ENCODE results near the gene TRIM25.
A peak's percentile ranks its signal among the peaks of the same experiment; 100 is the strongest.

Gene TRIM25

GRCh38 chr17:56912105-56912999 lies 1.5 kb downstream of the TRIM25 start:
- ATAC-seq: no peak
- Mint-ChIP-seq H3K36me3 (peaks cover 5% of the 10 kb centered on the region), H3K9me3 (no peaks in the 10 kb centered on the region), H3K27me3 (no peaks in the 10 kb centered on the region), H3K4me1 (peaks cover 81% of the 10 kb centered on the region), H3K4me3 (peak overlapping the region; percentile 88), H3K27ac (peak overlapping the region; percentile 86)

GRCh38 chr17:56910509-56911235 lies 3.2 kb downstream of the TRIM25 start:
- Mint-ChIP-seq H3K36me3 (peaks cover 20% of the 10 kb centered on the region), H3K27me3 (no peaks in the 10 kb centered on the region), H3K27ac (peak overlapping the region; percentile 86), H3K4me3 (peak overlapping the region; percentile 15), H3K9me3 (no peaks in the 10 kb centered on the region), H3K4me1 (peaks cover 82% of the 10 kb centered on the region)
- ATAC-seq: no peak

GRCh38 chr17:56909742-56910508 lies 3.9 kb downstream of the TRIM25 start:
- H3K4me1 Mint-ChIP-seq: peaks cover 75% of the 10 kb centered on the region
- no peaks in the 10 kb centered on the region for H3K9me3 Mint-ChIP-seq
- H3K27me3 Mint-ChIP-seq: no peaks in the 10 kb centered on the region
- no peak for ATAC-seq
- H3K4me3 Mint-ChIP-seq: no peak overlapping the region
- H3K27ac Mint-ChIP-seq: peak overlapping the region; percentile 86
- H3K36me3 Mint-ChIP-seq: peaks cover 22% of the 10 kb centered on the region

GRCh38 chr17:56908001-56908542 lies 5.8 kb downstream of the TRIM25 start:
- peak; percentile 98 for ATAC-seq
- peaks cover 37% of the 10 kb centered on the region for H3K36me3 Mint-ChIP-seq
- peak overlapping the region; percentile 29 for H3K4me3 Mint-ChIP-seq
- H3K27ac Mint-ChIP-seq: peak overlapping the region; percentile 86
- no peaks in the 10 kb centered on the region for H3K9me3 Mint-ChIP-seq
- H3K4me1 Mint-ChIP-seq: peaks cover 73% of the 10 kb centered on the region
- H3K27me3 Mint-ChIP-seq: no peaks in the 10 kb centered on the region

- Mint-ChIP-seq H3K27ac (no peak overlapping the region), H3K4me1 (peaks cover 43% of the 10 kb centered on the region), H3K9me3 (no peaks in the 10 kb centered on the region), H3K4me3 (no peak overlapping the region), H3K36me3 (peaks cover 59% of the 10 kb centered on the region), H3K27me3 (no peaks in the 10 kb centered on the region)
- no peak for ATAC-seq
These were observed 10.3 kb downstream of the TRIM25 start for GRCh38 chr17:56903560-56903959.

GRCh38 chr17:56902348-56902747 lies 11.5 kb downstream of the TRIM25 start:
- H3K27me3 Mint-ChIP-seq: no peaks in the 10 kb centered on the region
- H3K27ac Mint-ChIP-seq: no peak overlapping the region
- no peak overlapping the region for H3K4me3 Mint-ChIP-seq
- H3K36me3 Mint-ChIP-seq: peaks cover 66% of the 10 kb centered on the region
- ATAC-seq: no peak
- H3K9me3 Mint-ChIP-seq: no peaks in the 10 kb centered on the region
- peaks cover 43% of the 10 kb centered on the region for H3K4me1 Mint-ChIP-seq

GRCh38 chr17:56899403-56899802 lies 14.4 kb downstream of the TRIM25 start:
- H3K4me3 Mint-ChIP-seq: no peak overlapping the region
- peaks cover 35% of the 10 kb centered on the region for H3K4me1 Mint-ChIP-seq
- H3K27me3 Mint-ChIP-seq: no peaks in the 10 kb centered on the region
- peaks cover 60% of the 10 kb centered on the region for H3K36me3 Mint-ChIP-seq
- H3K27ac Mint-ChIP-seq: no peak overlapping the region
- H3K9me3 Mint-ChIP-seq: no peaks in the 10 kb centered on the region
- no peak for ATAC-seq

- Mint-ChIP-seq H3K4me1 (peaks cover 30% of the 10 kb centered on the region), H3K27me3 (no peaks in the 10 kb centered on the region), H3K4me3 (no peak overlapping the region), H3K36me3 (peaks cover 57% of the 10 kb centered on the region), H3K27ac (no peak overlapping the region), H3K9me3 (no peaks in the 10 kb centered on the region)
- ATAC-seq: no peak
These were observed 15.0 kb downstream of the TRIM25 start for GRCh38 chr17:56898874-56899273.

- no peak overlapping the region for H3K4me3 Mint-ChIP-seq
- peaks cover 62% of the 10 kb centered on the region for H3K36me3 Mint-ChIP-seq
- peak overlapping the region; percentile 55 for H3K27ac Mint-ChIP-seq
- peaks cover 35% of the 10 kb centered on the region for H3K4me1 Mint-ChIP-seq
- H3K27me3 Mint-ChIP-seq: no peaks in the 10 kb centered on the region
- H3K9me3 Mint-ChIP-seq: no peaks in the 10 kb centered on the region
- ATAC-seq: peak; percentile 81
These were observed 16.0 kb downstream of the TRIM25 start for GRCh38 chr17:56897646-56898424.

GRCh38 chr17:56896968-56897359 lies 16.9 kb downstream of the TRIM25 start:
- Mint-ChIP-seq H3K27me3 (no peaks in the 10 kb centered on the region), H3K27ac (peak overlapping the region; percentile 55)

GRCh38 chr17:56896217-56896967 lies 17.5 kb downstream of the TRIM25 start:
- H3K27ac Mint-ChIP-seq: no peak overlapping the region
- H3K4me3 Mint-ChIP-seq: no peak overlapping the region
- peaks cover 71% of the 10 kb centered on the region for H3K36me3 Mint-ChIP-seq
- H3K27me3 Mint-ChIP-seq: no peaks in the 10 kb centered on the region
- no peaks in the 10 kb centered on the region for H3K9me3 Mint-ChIP-seq
- peaks cover 35% of the 10 kb centered on the region for H3K4me1 Mint-ChIP-seq
- no peak for ATAC-seq

More at GRCh38 chr17:56896968-56897359, 16.9 kb downstream of the TRIM25 start:
- no peak for ATAC-seq
- peaks cover 71% of the 10 kb centered on the region for H3K36me3 Mint-ChIP-seq
- peaks cover 35% of the 10 kb centered on the region for H3K4me1 Mint-ChIP-seq
- H3K9me3 Mint-ChIP-seq: no peaks in the 10 kb centered on the region
- no peak overlapping the region for H3K4me3 Mint-ChIP-seq

GRCh38 chr17:56894859-56895455 lies 18.9 kb downstream of the TRIM25 start:
- ATAC-seq: no peak
- H3K4me3 Mint-ChIP-seq: no peak overlapping the region
- H3K27me3 Mint-ChIP-seq: no peaks in the 10 kb centered on the region
- peaks cover 25% of the 10 kb centered on the region for H3K4me1 Mint-ChIP-seq
- H3K27ac Mint-ChIP-seq: no peak overlapping the region
- H3K36me3 Mint-ChIP-seq: peaks cover 71% of the 10 kb centered on the region
- H3K9me3 Mint-ChIP-seq: no peaks in the 10 kb centered on the region

GRCh38 chr17:56893503-56893902 lies 20.3 kb downstream of the TRIM25 start:
- peaks cover 73% of the 10 kb centered on the region for H3K36me3 Mint-ChIP-seq
- no peak for ATAC-seq
- H3K27ac Mint-ChIP-seq: no peak overlapping the region
- H3K4me3 Mint-ChIP-seq: no peak overlapping the region
- H3K27me3 Mint-ChIP-seq: no peaks in the 10 kb centered on the region
- peaks cover 22% of the 10 kb centered on the region for H3K4me1 Mint-ChIP-seq
- H3K9me3 Mint-ChIP-seq: no peaks in the 10 kb centered on the region

Data from stimulated activated memory B cell treated with anti-CD40 and anti-IgM and Interleukin-4, amounts not matched to agents 10 μg/mL and 1 μg/mL and 100 μg/mL, for 72 hours (primary cell).